Omental fat pad (tissue), 4 donors: ENCODE measurements around the gene SHC3. TPM values are rescaled to one million over a fixed set of nuclear protein-coding genes. Genes with fewer than 3 reads are reported as not detected.

Experiments
- ATAC-seq: fragments of 150-250 bp; one replicate; pipeline ENCODE4 v1.9.1; 2016; ENCODE audit warnings: mild to moderate bottlenecking, moderate library complexity; ENCODE audit not compliant: low FRiP score
- DNase-seq: peaks from one replicate; pipeline ENCODE4 v3.0.0-alpha.2; 2019; ENCODE audit warnings: low spot score
- total RNA-seq, 4 donors: library from RNA; depleted of rRNA; stranded (reverse); fragments of >200 nt; gene quantifications; one replicate each; pipeline ENCODE4 v1.1.0, GENCODE V29; 2016
- TF ChIP-seq, protein P1 (sequence below), 3 donors: fragments of 450-650 bp; IDR thresholded peaks; one replicate each; pipeline ENCODE4 v1.5.1; 2016 to 2017; ENCODE audit warnings: antibody characterized with exemption in 3 of 3, mild to moderate bottlenecking in 3 of 3, moderate library complexity in 2 of 3

The SHC3 gene
- total RNA-seq, 4 donors from 2014 or later = 1.1 to 7.4 (median 3.1) TPM

DNA sequence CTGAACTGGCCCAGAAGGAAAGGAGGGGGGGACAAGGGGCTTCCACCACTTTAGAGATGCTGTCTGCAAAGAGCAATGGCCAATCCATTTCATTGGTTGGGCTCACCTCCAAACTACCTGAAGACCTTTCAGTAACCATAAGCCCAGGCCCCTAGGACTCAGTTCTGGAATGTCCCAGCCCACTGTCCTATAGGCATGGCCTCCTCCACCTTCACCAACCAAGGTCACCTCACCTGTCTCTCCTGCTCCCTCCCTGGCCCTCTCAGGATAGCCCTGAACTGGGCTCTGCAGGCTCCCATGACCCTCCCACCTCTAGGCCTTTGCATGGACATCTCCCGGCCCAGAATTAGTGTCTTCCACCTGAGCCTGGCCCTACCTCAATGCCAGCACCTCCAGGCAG is 165.0 kb downstream of the SHC3 start:
- no peak for ATAC-seq
- TF ChIP-seq, protein P1, sequence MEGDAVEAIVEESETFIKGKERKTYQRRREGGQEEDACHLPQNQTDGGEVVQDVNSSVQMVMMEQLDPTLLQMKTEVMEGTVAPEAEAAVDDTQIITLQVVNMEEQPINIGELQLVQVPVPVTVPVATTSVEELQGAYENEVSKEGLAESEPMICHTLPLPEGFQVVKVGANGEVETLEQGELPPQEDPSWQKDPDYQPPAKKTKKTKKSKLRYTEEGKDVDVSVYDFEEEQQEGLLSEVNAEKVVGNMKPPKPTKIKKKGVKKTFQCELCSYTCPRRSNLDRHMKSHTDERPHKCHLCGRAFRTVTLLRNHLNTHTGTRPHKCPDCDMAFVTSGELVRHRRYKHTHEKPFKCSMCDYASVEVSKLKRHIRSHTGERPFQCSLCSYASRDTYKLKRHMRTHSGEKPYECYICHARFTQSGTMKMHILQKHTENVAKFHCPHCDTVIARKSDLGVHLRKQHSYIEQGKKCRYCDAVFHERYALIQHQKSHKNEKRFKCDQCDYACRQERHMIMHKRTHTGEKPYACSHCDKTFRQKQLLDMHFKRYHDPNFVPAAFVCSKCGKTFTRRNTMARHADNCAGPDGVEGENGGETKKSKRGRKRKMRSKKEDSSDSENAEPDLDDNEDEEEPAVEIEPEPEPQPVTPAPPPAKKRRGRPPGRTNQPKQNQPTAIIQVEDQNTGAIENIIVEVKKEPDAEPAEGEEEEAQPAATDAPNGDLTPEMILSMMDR (IDR thresholded peaks at IDR 0.05) = no peak

DNA sequence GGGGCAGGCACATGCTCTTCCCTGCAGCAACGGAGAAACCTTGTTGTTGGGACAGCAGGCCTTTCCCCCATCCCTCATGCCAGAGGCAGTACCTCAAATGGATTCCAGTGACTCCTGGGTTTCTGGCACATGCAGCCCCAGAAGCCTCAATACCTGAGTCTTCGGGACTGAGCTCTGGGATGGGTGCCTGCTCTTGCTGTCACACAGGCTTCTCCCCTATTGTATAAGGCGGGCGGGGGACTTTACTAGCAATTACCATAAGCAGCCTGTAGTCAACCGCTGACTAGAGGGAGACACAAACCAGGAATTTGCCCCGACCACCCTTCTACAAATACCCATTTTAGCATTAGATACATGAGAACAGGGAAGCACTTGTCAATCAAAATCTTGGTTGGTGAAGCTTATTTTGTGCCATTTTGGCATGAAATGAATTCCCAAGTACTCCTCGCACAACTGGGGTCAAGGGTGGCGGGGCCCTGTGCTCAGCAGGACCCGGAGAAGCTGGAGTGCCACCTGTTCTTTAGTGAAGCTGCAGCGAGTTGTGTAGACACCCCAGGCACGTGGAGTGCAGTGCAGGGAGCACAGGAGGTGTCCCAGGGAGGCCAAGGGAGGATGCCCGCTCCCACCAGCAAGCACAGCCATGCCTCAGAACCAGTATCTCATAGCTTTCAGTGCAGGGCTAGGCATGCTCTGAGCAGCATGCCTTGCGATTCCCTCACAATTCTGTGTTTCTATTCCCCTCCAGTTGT is 166.2 kb downstream of the SHC3 start:
- ATAC-seq (no peak), DNase-seq (no peak)
- TF ChIP-seq, protein P1 (IDR thresholded peaks at IDR 0.05) = no peak

More for the DNA sequence above, 165.0 kb downstream of the SHC3 start:
- no peak for DNase-seq

DNA sequence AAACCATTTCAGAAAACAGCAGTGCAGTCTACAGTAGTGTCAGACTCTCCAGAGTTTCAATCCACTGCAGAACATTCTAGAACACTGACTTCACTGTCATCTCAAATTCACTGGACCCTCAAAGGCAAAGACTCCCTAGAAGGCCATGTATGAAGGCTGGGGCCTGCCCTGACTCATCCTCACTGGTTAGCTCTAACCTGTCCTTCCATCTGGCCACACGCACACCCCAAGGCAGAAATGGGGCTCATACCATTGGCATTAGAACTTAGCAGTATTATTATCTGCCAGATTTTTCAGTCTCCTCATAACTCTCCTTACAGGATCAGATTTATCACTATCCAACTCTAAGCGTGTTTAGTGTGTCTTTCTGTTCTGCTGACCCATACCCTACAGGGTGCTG is 166.9 kb downstream of the SHC3 start:
- TF ChIP-seq, protein P1 (IDR thresholded peaks at IDR 0.05) = no peak
- DNase-seq (no peak), ATAC-seq (no peak)

DNA sequence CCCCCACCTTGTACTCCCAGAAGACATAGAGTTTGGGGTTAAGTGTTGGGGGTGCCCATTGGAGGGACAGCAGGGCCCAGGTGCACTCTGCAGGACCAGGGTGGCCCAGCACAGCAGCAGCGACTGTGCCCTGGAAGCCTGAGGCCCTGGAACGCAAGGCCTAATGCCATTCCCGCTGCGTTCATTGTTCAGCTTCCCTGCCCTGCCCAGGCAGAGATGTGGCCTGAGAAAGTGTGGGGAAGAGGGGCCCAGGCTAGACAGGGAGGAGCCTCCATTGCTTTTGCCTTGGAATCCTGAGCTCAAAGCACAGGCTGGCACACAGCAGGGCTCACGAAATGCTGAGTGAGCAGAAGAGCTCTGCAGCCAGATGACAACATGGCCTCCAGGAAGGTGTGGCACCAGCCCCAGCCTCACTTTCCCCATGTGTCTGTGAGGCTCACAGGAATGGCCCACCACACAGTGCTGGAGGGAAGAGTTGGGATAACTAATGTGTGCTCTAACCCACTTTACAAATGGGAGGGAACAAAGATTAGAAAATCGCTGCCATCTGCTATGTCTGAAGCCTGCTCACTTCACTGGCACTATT is 168.0 kb downstream of the SHC3 start:
- no peak for ATAC-seq
- no peak for DNase-seq
- TF ChIP-seq, protein P1 (IDR thresholded peaks at IDR 0.05) = no peak

DNA sequence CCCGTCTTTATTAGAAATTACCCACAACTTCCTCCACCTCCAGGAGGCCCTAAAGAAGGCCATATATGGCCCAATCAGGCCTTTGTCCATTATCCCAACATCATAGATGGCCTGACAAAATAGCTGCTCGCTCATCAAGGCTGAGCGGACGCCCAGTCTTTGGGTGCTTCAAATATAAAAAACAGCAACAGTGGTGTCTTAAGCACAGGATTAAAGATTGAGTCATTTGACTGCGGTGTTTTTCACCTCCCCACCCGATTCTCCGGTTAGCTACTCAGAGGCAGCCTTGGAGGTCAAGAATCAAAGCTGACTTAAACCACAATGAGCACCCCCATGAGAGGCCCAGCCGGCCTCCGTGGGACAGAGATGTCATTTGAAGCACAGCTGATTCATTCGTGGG is 168.6 kb downstream of the SHC3 start:
- ATAC-seq = no peak
- no peak for DNase-seq
- TF ChIP-seq, protein P1 (IDR thresholded peaks at IDR 0.05) = no peak

DNA sequence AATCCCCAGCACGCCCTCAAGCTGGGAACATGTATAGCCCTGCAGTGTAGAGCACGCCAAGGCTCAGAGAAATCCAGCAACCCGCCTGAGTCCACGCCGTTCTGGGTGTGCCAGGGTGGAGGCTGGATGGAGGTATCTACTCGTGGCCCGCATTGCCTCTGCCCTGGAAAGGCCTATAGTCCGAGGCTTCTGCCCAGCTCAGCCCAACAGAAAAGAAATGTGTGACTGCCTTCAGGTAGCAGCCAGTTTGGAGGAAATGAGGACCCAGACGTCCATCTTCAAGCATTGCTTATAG is 169.1 kb downstream of the SHC3 start:
- ATAC-seq = no peak
- DNase-seq = no peak

More for the DNA sequence above, 169.1 kb downstream of the SHC3 start:
- TF ChIP-seq, protein P1 (IDR thresholded peaks at IDR 0.05) = no peak
